Camera-type eye (tissue), 1 donor: Measurements from ENCODE around the gene GBP6. TPM values are rescaled to one million over a fixed set of nuclear protein-coding genes. Genes with fewer than 3 reads are reported as not detected.

ENCODE experiments used
- total RNA-seq: library from RNA; depleted of rRNA; stranded (reverse); fragments of >200 nt; gene quantifications from one replicate; pipeline ENCODE4 v1.2.3, GENCODE V29; 2014

GBP6 gene, protein sequence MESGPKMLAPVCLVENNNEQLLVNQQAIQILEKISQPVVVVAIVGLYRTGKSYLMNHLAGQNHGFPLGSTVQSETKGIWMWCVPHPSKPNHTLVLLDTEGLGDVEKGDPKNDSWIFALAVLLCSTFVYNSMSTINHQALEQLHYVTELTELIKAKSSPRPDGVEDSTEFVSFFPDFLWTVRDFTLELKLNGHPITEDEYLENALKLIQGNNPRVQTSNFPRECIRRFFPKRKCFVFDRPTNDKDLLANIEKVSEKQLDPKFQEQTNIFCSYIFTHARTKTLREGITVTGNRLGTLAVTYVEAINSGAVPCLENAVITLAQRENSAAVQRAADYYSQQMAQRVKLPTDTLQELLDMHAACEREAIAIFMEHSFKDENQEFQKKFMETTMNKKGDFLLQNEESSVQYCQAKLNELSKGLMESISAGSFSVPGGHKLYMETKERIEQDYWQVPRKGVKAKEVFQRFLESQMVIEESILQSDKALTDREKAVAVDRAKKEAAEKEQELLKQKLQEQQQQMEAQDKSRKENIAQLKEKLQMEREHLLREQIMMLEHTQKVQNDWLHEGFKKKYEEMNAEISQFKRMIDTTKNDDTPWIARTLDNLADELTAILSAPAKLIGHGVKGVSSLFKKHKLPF
- 0.38 TPM for total RNA-seq

GRCh38 chr1:89363638-89364536 is at the start of gene GBP6:
TSS of gene GBP6 (plus strand) at chr1:89364059. CDS start at chr1:89368552, 4,493 bp downstream.

Other genes with a start within 250 kb of the GBP6 start
- 11.4 TPM for gene GBP2, start 237.9 kb upstream of the GBP6 start, total RNA-seq
- not detected for gene GBP7, start 188.1 kb upstream of the GBP6 start, total RNA-seq
- gene GBP4, start 165.1 kb upstream of the GBP6 start, total RNA-seq, result 6.5 TPM
- 0.93 TPM for gene GBP5, start 91.2 kb upstream of the GBP6 start, total RNA-seq
- 26.4 TPM for gene LRRC8B, start 160.8 kb downstream of the GBP6 start, total RNA-seq